ENCODE results near the gene SMARCA4. TPM values are rescaled to one million over a fixed set of nuclear protein-coding genes. Genes with fewer than 3 reads are reported as not detected.

Gene SMARCA4
- total and polyA plus RNA-seq, 5 donors from 2014 or later: 6.3 to 79.5 (median 7.5) TPM

DNA sequence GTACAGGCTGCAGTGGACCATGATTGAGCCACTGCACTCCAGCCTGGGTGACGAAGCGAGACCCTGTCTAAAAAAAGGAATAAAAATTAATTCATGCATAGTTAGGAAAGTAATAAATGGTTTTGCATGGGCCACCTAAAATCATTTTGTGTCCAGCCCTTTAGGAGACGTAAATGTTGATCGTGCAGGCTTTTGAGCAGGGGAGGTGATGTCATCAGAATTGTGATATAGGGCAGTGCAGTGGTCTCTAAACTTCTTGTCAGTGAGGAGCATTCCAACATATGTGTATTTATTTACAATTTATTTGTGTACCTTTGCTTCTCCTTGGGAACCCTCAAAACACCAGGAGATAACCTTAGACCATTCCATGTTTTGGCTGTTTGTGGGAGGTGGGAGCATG lies 3.0 kb downstream of the SMARCA4 start:
- Mint-ChIP-seq H3K4me1 (peaks cover 18 to 66% (median 42%) of the 10 kb centered on the region in 4 donors), H3K36me3 (peaks cover 10% of the 10 kb centered on the region), H3K9me3 (no peaks in the 10 kb centered on the region), H3K27me3 (peaks cover 4% of the 10 kb centered on the region), H3K4me3 (peak overlapping the region; percentile 59 to 97 (median 88)), H3K27ac (peak overlapping the region; percentile 74 to 93 (median 88))
- Histone ChIP-seq H3K27ac (ENCODE audit: insufficient read depth, low read length, poor library complexity, severe bottlenecking) (peak overlapping the region; percentile 62), H3K4me1 (ENCODE audit: control insufficient read depth, insufficient read depth, low read length, poor library complexity, severe bottlenecking) (peaks cover 40% of the 10 kb centered on the region), H3K27me3 (ENCODE audit: control insufficient read depth, insufficient read depth, low read length) (no peaks in the 10 kb centered on the region), H3K4me3 (ENCODE audit: low read depth, low read length) (no peak overlapping the region), H3K9me3 (ENCODE audit: control insufficient read depth in 2 of 2, low read length in 2 of 2) (no peaks in the 10 kb centered on the region), H3K36me3 (ENCODE audit: control insufficient read depth, insufficient read depth, low read length) (no peaks in the 10 kb centered on the region)
- ATAC-seq (ENCODE audit: low read depth in 2 of 2): no peak
- no peak for DNase-seq

DNA sequence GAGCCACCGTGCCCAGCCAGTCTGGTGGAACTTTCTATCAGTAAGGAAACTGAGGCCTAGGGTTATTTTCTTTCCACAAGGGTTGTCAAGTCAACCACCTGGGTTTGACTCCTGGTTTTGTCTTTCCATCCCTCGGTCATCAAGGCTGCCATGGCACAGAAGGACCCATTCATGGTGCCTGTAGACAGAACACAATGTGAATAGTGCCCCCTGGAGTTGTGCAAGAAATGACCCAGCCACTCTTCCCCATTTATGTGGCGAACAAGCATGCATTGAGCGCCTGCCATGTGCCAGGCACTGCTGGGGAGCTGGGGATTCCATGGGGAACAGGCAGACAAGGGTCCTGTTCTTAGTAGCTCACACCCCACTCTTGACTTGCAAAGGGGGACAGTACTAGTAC lies 4.1 kb downstream of the SMARCA4 start:
- no peak overlapping the region for H3K27ac Mint-ChIP-seq

GRCh38 chr19:10965398-10965797 lies 4.6 kb downstream of the SMARCA4 start:
- Mint-ChIP-seq H3K27me3 (peaks cover under 1% of the 10 kb centered on the region), H3K27ac (no peak overlapping the region), H3K4me3 (peak overlapping the region in 1 of 4 donors; percentile 84), H3K36me3 (peaks cover 15% of the 10 kb centered on the region), H3K9me3 (no peaks in the 10 kb centered on the region), H3K4me1 (peaks cover 18 to 68% (median 50%) of the 10 kb centered on the region in 4 donors)
- ATAC-seq (ENCODE audit: low read depth in 2 of 2): no peak
- no peak for DNase-seq
- Histone ChIP-seq H3K4me1 (ENCODE audit: control insufficient read depth, insufficient read depth, low read length, poor library complexity, severe bottlenecking) (peaks cover 36% of the 10 kb centered on the region), H3K9me3 (ENCODE audit: control insufficient read depth in 2 of 2, low read length in 2 of 2) (no peaks in the 10 kb centered on the region), H3K27me3 (ENCODE audit: control insufficient read depth, insufficient read depth, low read length) (no peaks in the 10 kb centered on the region), H3K27ac (ENCODE audit: insufficient read depth, low read length, poor library complexity, severe bottlenecking) (no peak overlapping the region), H3K4me3 (ENCODE audit: low read depth, low read length) (no peak overlapping the region), H3K36me3 (ENCODE audit: control insufficient read depth, insufficient read depth, low read length) (no peaks in the 10 kb centered on the region)

More for the DNA sequence above, 4.1 kb downstream of the SMARCA4 start:
- H3K27ac ChIP-seq (ENCODE audit: insufficient read depth, low read length, poor library complexity, severe bottlenecking): no peak overlapping the region
- H3K4me1 ChIP-seq (ENCODE audit: control insufficient read depth, insufficient read depth, low read length, poor library complexity, severe bottlenecking): peaks cover 41% of the 10 kb centered on the region
- peaks cover 4% of the 10 kb centered on the region for H3K27me3 Mint-ChIP-seq
- H3K36me3 ChIP-seq (ENCODE audit: control insufficient read depth, insufficient read depth, low read length): no peaks in the 10 kb centered on the region
- no peak for ATAC-seq (ENCODE audit: low read depth in 2 of 2)
- H3K27me3 ChIP-seq (ENCODE audit: control insufficient read depth, insufficient read depth, low read length): no peaks in the 10 kb centered on the region
- no peak overlapping the region for H3K4me3 ChIP-seq (ENCODE audit: low read depth, low read length)
- no peak for DNase-seq
- peak overlapping the region in 1 of 4 donors; percentile 84 for H3K4me3 Mint-ChIP-seq
- peaks cover 18 to 68% (median 46%) of the 10 kb centered on the region in 4 donors for H3K4me1 Mint-ChIP-seq
- H3K9me3 Mint-ChIP-seq: no peaks in the 10 kb centered on the region
- peaks cover 13% of the 10 kb centered on the region for H3K36me3 Mint-ChIP-seq
- H3K9me3 ChIP-seq (ENCODE audit: control insufficient read depth in 2 of 2, low read length in 2 of 2): no peaks in the 10 kb centered on the region

DNA sequence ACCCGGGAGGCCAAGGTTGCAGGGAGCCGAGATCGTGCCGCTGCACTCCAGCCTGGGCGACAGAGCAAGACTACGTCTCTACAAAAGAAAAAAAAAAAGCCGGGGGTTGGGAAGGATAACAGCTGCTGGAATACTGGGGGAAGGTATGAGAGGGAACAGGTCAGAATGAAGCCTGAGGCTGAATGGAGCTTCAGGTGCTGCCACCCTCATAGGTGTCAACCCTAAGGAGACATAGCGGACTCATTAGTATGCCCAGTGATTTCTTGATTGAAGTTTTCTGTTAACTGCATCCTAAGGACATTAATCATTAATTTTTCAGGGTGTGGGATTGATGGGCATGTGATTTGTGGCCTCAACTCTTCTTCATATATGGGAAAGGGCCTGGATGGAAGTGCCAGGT lies 6.0 kb downstream of the SMARCA4 start:
- Histone ChIP-seq H3K4me3 (ENCODE audit: low read depth, low read length) (no peak overlapping the region), H3K27ac (ENCODE audit: insufficient read depth, low read length, poor library complexity, severe bottlenecking) (no peak overlapping the region), H3K36me3 (ENCODE audit: control insufficient read depth, insufficient read depth, low read length) (no peaks in the 10 kb centered on the region), H3K4me1 (ENCODE audit: control insufficient read depth, insufficient read depth, low read length, poor library complexity, severe bottlenecking) (peaks cover 30% of the 10 kb centered on the region), H3K27me3 (ENCODE audit: control insufficient read depth, insufficient read depth, low read length) (no peaks in the 10 kb centered on the region), H3K9me3 (ENCODE audit: control insufficient read depth in 2 of 2, low read length in 2 of 2) (no peaks in the 10 kb centered on the region)
- ATAC-seq (ENCODE audit: low read depth in 2 of 2): no peak
- H3K27me3 Mint-ChIP-seq: no peaks in the 10 kb centered on the region
- no peak for DNase-seq
- peak overlapping the region in 3 of 4 donors; percentile 9 to 24 (median 18) for H3K4me3 Mint-ChIP-seq
- peaks cover 15% of the 10 kb centered on the region for H3K36me3 Mint-ChIP-seq
- peak overlapping the region in 1 of 3 donors; percentile 57 for H3K27ac Mint-ChIP-seq
- no peaks in the 10 kb centered on the region for H3K9me3 Mint-ChIP-seq
- peaks cover 22 to 71% (median 51%) of the 10 kb centered on the region in 4 donors for H3K4me1 Mint-ChIP-seq

GRCh38 chr19:10968527-10969135 lies 7.8 kb downstream of the SMARCA4 start:
- no peak overlapping the region for H3K27ac ChIP-seq (ENCODE audit: insufficient read depth, low read length, poor library complexity, severe bottlenecking)
- no peaks in the 10 kb centered on the region for H3K9me3 ChIP-seq (ENCODE audit: control insufficient read depth in 2 of 2, low read length in 2 of 2)
- DNase-seq: no peak
- no peaks in the 10 kb centered on the region for H3K27me3 ChIP-seq (ENCODE audit: control insufficient read depth, insufficient read depth, low read length)
- Mint-ChIP-seq H3K4me1 (peaks cover 15 to 59% (median 37%) of the 10 kb centered on the region in 4 donors), H3K9me3 (no peaks in the 10 kb centered on the region), H3K27ac (peak overlapping the region; percentile 17 to 59 (median 32)), H3K27me3 (no peaks in the 10 kb centered on the region), H3K36me3 (peaks cover 15% of the 10 kb centered on the region), H3K4me3 (peak overlapping the region in 1 of 4 donors; percentile 54)
- no peak for ATAC-seq (ENCODE audit: low read depth in 2 of 2)
- H3K4me1 ChIP-seq (ENCODE audit: control insufficient read depth, insufficient read depth, low read length, poor library complexity, severe bottlenecking): peaks cover 14% of the 10 kb centered on the region
- H3K36me3 ChIP-seq (ENCODE audit: control insufficient read depth, insufficient read depth, low read length): no peaks in the 10 kb centered on the region
- H3K4me3 ChIP-seq (ENCODE audit: low read depth, low read length): no peak overlapping the region

- no peaks in the 10 kb centered on the region for H3K9me3 ChIP-seq (ENCODE audit: control insufficient read depth in 2 of 2, low read length in 2 of 2)
- DNase-seq (no peak), ATAC-seq (ENCODE audit: low read depth in 2 of 2) (no peak)
- Mint-ChIP-seq H3K9me3 (no peaks in the 10 kb centered on the region), H3K27ac (peak overlapping the region in 1 of 3 donors; percentile 52), H3K27me3 (no peaks in the 10 kb centered on the region), H3K4me3 (no peak overlapping the region), H3K36me3 (peaks cover 9% of the 10 kb centered on the region), H3K4me1 (peaks cover 12 to 56% (median 29%) of the 10 kb centered on the region in 4 donors)
- H3K4me1 ChIP-seq (ENCODE audit: control insufficient read depth, insufficient read depth, low read length, poor library complexity, severe bottlenecking): peaks cover 11% of the 10 kb centered on the region
- H3K27me3 ChIP-seq (ENCODE audit: control insufficient read depth, insufficient read depth, low read length): no peaks in the 10 kb centered on the region
- H3K4me3 ChIP-seq (ENCODE audit: low read depth, low read length): no peak overlapping the region
- H3K36me3 ChIP-seq (ENCODE audit: control insufficient read depth, insufficient read depth, low read length): no peaks in the 10 kb centered on the region
- no peak overlapping the region for H3K27ac ChIP-seq (ENCODE audit: insufficient read depth, low read length, poor library complexity, severe bottlenecking)
These were observed 10.4 kb downstream of the SMARCA4 start for GRCh38 chr19:10971107-10971726.

DNA sequence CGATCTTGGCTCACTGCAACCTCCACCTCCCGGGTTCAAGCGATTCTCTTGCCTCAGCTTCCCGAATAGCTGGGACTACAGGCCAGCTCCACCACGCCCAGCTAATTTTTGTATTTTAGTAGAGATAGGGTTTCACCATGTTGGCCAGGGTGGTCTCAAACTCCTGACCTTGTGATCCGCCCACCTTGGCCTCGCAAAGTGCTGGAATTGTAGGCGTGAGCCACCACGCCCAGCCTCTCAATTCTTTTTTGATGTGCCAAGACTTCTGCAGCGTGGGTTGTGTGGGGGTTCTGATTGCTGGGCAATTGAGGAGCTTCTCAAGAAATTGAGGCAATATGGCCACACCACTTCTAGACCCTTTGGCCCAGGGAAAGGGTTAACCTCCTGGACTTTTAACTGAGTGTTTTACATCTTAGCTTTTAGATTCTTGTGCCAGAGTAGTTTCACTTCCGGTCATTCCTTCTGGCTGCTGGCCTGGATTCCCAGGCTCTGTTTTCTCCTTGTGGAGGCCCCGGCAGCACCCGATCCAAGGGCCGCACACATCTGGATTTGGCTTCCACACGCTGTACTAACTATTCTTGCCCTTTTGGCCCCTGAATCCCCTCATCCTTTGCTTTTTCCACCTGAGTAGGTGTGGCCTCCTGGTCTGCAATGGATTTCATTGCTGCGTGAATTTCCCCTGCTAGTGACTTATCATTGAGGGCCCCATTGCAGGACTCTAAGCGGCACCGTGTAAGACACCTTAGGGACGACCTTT lies 14.7 kb downstream of the SMARCA4 start:
- no peak for DNase-seq
- Histone ChIP-seq H3K27me3 (ENCODE audit: control insufficient read depth, insufficient read depth, low read length) (no peaks in the 10 kb centered on the region), H3K4me3 (ENCODE audit: low read depth, low read length) (no peak overlapping the region), H3K27ac (ENCODE audit: insufficient read depth, low read length, poor library complexity, severe bottlenecking) (no peak overlapping the region), H3K9me3 (ENCODE audit: control insufficient read depth in 2 of 2, low read length in 2 of 2) (no peaks in the 10 kb centered on the region), H3K36me3 (ENCODE audit: control insufficient read depth, insufficient read depth, low read length) (no peaks in the 10 kb centered on the region), H3K4me1 (ENCODE audit: control insufficient read depth, insufficient read depth, low read length, poor library complexity, severe bottlenecking) (peaks cover 6% of the 10 kb centered on the region)
- Mint-ChIP-seq H3K36me3 (no peaks in the 10 kb centered on the region), H3K4me1 (peaks cover 16 to 53% (median 20%) of the 10 kb centered on the region in 4 donors), H3K4me3 (no peak overlapping the region), H3K9me3 (no peaks in the 10 kb centered on the region), H3K27me3 (no peaks in the 10 kb centered on the region), H3K27ac (no peak overlapping the region)
- no peak for ATAC-seq (ENCODE audit: low read depth in 2 of 2)
